Upper lobe of left lung (tissue), 6 donors: ENCODE measurements around the gene GTF2F1. TPM values are rescaled to one million over a fixed set of nuclear protein-coding genes. Genes with fewer than 3 reads are reported as not detected.
A peak's percentile ranks its signal among the peaks of the same experiment; 100 is the strongest.

Source experiments
- ATAC-seq, 2 donors: fragments of 200-7000 bp; cut with Tn5 transposase; one replicate each; pipeline ENCODE4 v1.9.1; 2022; ENCODE audit warnings: mild to moderate bottlenecking in 2 of 2, moderate library complexity in 2 of 2; ENCODE audit not compliant: low FRiP score in 2 of 2
- DNase-seq, 2 donors: peaks; one replicate each; pipeline ENCODE4 v3.0.0-alpha.2; 2019 to 2020
- H3K27ac ChIP-seq, 4 donors: fragments of 200-600 bp; sonication (generic); one replicate each; pipeline ENCODE4 v1.5.1; 2016 to 2019
- H3K27me3 ChIP-seq, 4 donors: fragments of 200-600 bp; sonication (generic); one replicate each; pipeline ENCODE4 v1.5.1; 2017 to 2019
- H3K36me3 ChIP-seq, 4 donors: fragments of 200-600 bp; sonication (generic); one replicate each; pipeline ENCODE4 v1.5.1; 2016 to 2019
- H3K4me1 ChIP-seq, 4 donors: fragments of 200-600 bp; sonication (generic); one replicate each; pipeline ENCODE4 v1.5.1; 2018 to 2019
- H3K4me3 ChIP-seq, 4 donors: fragments of 200-600 bp; sonication (generic); one replicate each; pipeline ENCODE4 v1.5.1; 2017 to 2019; ENCODE audit warnings: mild to moderate bottlenecking in 2 of 4, moderate library complexity in 1 of 4
- H3K9me3 ChIP-seq, 4 donors: fragments of 200-600 bp; sonication (generic); one replicate each; pipeline ENCODE4 v1.5.1; 2018 to 2019
- EP300 ChIP-seq, 4 donors: sonication (generic); formaldehyde crosslinking; IDR thresholded peaks; one replicate each; pipeline ENCODE4 v1.5.1; 2017; ENCODE audit warnings: antibody characterized with exemption in 4 of 4, control low read depth in 2 of 4
- POLR2A ChIP-seq, 4 donors: fragments of 450-650 bp; IDR thresholded peaks; one replicate each; pipeline ENCODE4 v1.5.1; 2016 to 2017; ENCODE audit warnings: antibody characterized with exemption in 4 of 4, mild to moderate bottlenecking in 2 of 4
- POLR2AphosphoS5 ChIP-seq, 2 donors: sonication (generic); formaldehyde crosslinking; IDR thresholded peaks; one replicate each; pipeline ENCODE4 v1.5.1; 2017; ENCODE audit warnings: antibody characterized with exemption in 2 of 2
- WGBS, 2 donors: methylation state at CpG; one replicate each; pipeline ENCODE4 v1.1.5; 2017 to 2018; 5-methylcytosine and 5-hydroxymethylcytosine counted together
- total RNA-seq, 6 donors: library from RNA; depleted of rRNA in 4 of 6; stranded (reverse); fragments of >200 nt in 4 of 6; gene quantifications; one replicate each; pipeline versions ENCODE4 v1.1.0 to v1.2.1, GENCODE V29; 2016 to 2021
- TF ChIP-seq, protein P1 (sequence below), 6 experiments: fragments of 450-650 bp in 4 of 6; fragments of 200-600 bp in 2 of 6; sonication (generic) in 2 of 6; IDR thresholded peaks; one replicate each; pipeline ENCODE4 v1.5.1; 2016 to 2019; ENCODE audit warnings: antibody characterized with exemption in 6 of 6
- donor health status: DM: no; HTN: no; CAD: no; lungs with moderate emphysema.
- donor health status: DM: no; HTN: yes; CAD: no; lungs with severe emphysema.

The GTF2F1 gene
- total RNA-seq, 6 donors from 2014 or later: 40.3 to 76.6 (median 51.0) TPM

DNA sequence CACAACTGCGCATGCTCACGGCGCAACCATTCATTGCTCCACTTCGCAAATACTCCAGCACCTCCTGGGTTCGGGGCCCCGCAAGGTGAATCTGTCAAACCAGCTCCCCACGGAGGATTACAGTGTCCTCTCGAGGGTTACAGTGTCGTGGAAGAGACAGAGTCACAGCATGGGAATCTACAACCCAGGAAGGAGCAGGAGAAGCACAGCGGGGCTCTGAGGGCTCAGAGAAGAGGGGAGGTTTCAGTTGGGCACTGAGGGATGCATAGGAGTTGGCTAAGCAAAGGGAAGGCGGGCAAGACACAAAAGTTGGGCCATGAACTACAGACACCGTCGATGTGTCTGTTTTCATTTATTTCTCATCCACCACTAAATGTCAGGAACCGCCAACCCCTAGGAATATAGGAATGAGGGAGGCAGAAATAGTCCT lies 1.0 kb upstream of the GTF2F1 start:
- peaks cover 8 to 23% (median 14%) of the 10 kb centered on the region in 4 donors for H3K36me3 ChIP-seq
- peaks cover 8 to 27% (median 11%) of the 10 kb centered on the region in 4 donors for H3K4me1 ChIP-seq
- TF ChIP-seq POLR2A (IDR thresholded peaks at IDR 0.05) (no peak), POLR2AphosphoS5 (IDR thresholded peaks at IDR 0.05) (no peak), EP300 (IDR thresholded peaks at IDR 0.05) (no peak)
- TF ChIP-seq, protein P1, sequence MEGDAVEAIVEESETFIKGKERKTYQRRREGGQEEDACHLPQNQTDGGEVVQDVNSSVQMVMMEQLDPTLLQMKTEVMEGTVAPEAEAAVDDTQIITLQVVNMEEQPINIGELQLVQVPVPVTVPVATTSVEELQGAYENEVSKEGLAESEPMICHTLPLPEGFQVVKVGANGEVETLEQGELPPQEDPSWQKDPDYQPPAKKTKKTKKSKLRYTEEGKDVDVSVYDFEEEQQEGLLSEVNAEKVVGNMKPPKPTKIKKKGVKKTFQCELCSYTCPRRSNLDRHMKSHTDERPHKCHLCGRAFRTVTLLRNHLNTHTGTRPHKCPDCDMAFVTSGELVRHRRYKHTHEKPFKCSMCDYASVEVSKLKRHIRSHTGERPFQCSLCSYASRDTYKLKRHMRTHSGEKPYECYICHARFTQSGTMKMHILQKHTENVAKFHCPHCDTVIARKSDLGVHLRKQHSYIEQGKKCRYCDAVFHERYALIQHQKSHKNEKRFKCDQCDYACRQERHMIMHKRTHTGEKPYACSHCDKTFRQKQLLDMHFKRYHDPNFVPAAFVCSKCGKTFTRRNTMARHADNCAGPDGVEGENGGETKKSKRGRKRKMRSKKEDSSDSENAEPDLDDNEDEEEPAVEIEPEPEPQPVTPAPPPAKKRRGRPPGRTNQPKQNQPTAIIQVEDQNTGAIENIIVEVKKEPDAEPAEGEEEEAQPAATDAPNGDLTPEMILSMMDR (IDR thresholded peaks at IDR 0.05): no peak
- H3K27ac ChIP-seq: peak overlapping the region; percentile 90 to 97 (median 94)
- WGBS, 2 donors: 29 to 30% methylated on average over 13 to 14 of the region's 14 CpGs
- no peaks in the 10 kb centered on the region for H3K9me3 ChIP-seq
- DNase-seq: no peak
- ATAC-seq: no peak
- H3K27me3 ChIP-seq: no peaks in the 10 kb centered on the region
- peak overlapping the region; percentile 60 to 92 (median 74) for H3K4me3 ChIP-seq

GRCh38 chr19:6392221-6393073 lies 517 bp downstream of the GTF2F1 start:
- H3K27ac ChIP-seq: peak overlapping the region; percentile 90 to 97 (median 94)
- H3K4me3 ChIP-seq: peak overlapping the region; percentile 60 to 92 (median 74)
- H3K36me3 ChIP-seq: peaks cover 18 to 39% (median 30%) of the 10 kb centered on the region in 4 donors
- WGBS, 2 donors: 8 to 15% methylated on average over 14 to 30 of the region's 30 CpGs
- TF ChIP-seq, protein P1 (IDR thresholded peaks at IDR 0.05): peak in 1 of 6 experiments; percentile 17
- no peak for TF ChIP-seq POLR2A (IDR thresholded peaks at IDR 0.05)
- peaks cover 8 to 27% (median 11%) of the 10 kb centered on the region in 4 donors for H3K4me1 ChIP-seq
- no peaks in the 10 kb centered on the region for H3K9me3 ChIP-seq
- no peak for DNase-seq
- ATAC-seq: no peak
- no peaks in the 10 kb centered on the region for H3K27me3 ChIP-seq

DNA sequence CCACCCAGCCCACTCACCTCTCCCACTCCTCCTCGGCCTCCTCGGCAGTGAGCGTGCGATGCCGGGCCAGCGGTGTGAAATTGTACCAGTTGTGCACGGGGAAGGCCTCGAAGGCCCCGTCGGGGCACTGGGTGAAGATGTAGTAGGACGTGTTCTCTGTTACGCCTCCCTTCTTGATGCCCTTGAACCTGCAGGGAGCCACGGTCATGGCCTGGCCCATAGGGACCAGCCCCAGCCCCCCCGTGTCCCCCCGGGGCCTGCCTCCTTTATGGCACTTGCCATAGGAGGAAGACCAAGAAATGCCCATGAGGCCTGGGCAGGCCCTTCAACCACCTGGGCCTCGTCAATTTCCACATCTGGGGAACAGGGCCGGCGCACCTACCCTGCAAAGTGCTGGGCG lies 5.6 kb downstream of the GTF2F1 start:
- Histone ChIP-seq H3K36me3 (peaks cover 35 to 90% (median 67%) of the 10 kb centered on the region in 4 donors), H3K27me3 (no peaks in the 10 kb centered on the region), H3K4me1 (peaks cover 5 to 16% (median 6%) of the 10 kb centered on the region in 4 donors), H3K27ac (no peak overlapping the region), H3K4me3 (no peak overlapping the region), H3K9me3 (no peaks in the 10 kb centered on the region)
- TF ChIP-seq EP300 (IDR thresholded peaks at IDR 0.05): no peak
- TF ChIP-seq POLR2A (IDR thresholded peaks at IDR 0.05): no peak
- ATAC-seq (no peak), DNase-seq (no peak)
- WGBS, 2 donors: 95 to 96% methylated on average over 17 to 19 of the region's 19 CpGs

DNA sequence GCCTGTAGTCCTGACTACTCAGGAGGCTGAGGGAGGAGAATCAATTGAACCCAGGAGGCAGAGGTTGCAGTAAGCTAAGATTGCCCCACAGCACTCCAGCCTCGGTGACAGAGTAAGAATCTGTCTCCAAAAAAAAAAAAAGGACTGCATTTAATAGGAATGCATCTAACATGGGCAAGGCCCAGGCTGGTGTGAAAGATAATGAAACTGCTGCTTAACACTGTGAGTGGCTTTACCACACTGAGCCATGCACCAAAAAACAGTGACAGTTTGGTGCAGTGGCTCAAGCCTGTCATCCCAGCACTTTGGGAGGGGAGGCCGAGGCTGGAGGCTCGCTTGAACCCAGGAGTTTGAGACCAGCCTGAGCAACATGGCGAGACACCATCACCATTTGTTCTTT lies 8.6 kb downstream of the GTF2F1 start:
- H3K36me3 ChIP-seq: peaks cover 60 to 100% (median 86%) of the 10 kb centered on the region in 4 donors
- WGBS, 2 donors: 92 to 98% methylated on average over 4 of the region's 4 CpGs
- H3K4me1 ChIP-seq: no peaks in the 10 kb centered on the region
- H3K27me3 ChIP-seq: no peaks in the 10 kb centered on the region
- no peak overlapping the region for H3K4me3 ChIP-seq
- H3K9me3 ChIP-seq: no peaks in the 10 kb centered on the region
- no peak for TF ChIP-seq POLR2A (IDR thresholded peaks at IDR 0.05)
- no peak for TF ChIP-seq POLR2AphosphoS5 (IDR thresholded peaks at IDR 0.05)
- no peak for TF ChIP-seq EP300 (IDR thresholded peaks at IDR 0.05)
- TF ChIP-seq, protein P1 (IDR thresholded peaks at IDR 0.05): no peak
- no peak for DNase-seq
- no peak overlapping the region for H3K27ac ChIP-seq
- no peak for ATAC-seq

- Histone ChIP-seq H3K4me1 (no peaks in the 10 kb centered on the region), H3K9me3 (no peaks in the 10 kb centered on the region), H3K27ac (no peak overlapping the region), H3K27me3 (no peaks in the 10 kb centered on the region), H3K4me3 (no peak overlapping the region), H3K36me3 (peaks cover 49 to 98% (median 82%) of the 10 kb centered on the region in 4 donors)
- DNase-seq: peak in 1 of 2 donors; percentile 68
- ATAC-seq: no peak
- no peak for TF ChIP-seq POLR2A (IDR thresholded peaks at IDR 0.05)
- TF ChIP-seq, protein P1 (IDR thresholded peaks at IDR 0.05): no peak
- no peak for TF ChIP-seq EP300 (IDR thresholded peaks at IDR 0.05)
- no peak for TF ChIP-seq POLR2AphosphoS5 (IDR thresholded peaks at IDR 0.05)
- 96 to 97% methylated on average over 18 of the region's 19 CpGs for WGBS, 2 donors
These were observed 9.8 kb downstream of the GTF2F1 start for GRCh38 chr19:6383188-6383587.
